IMR-90 (cell line): ENCODE measurements around the gene GPSM1. TPM values are rescaled to one million over a fixed set of nuclear protein-coding genes. Genes with fewer than 3 reads are reported as not detected.

Experiments used
- ATAC-seq: fragments of 200-7000 bp; cut with Tn5 transposase; 2 replicates; pipeline ENCODE4 v1.9.1; 2020; ENCODE audit warnings: low read depth, mild to moderate bottlenecking, moderate library complexity
- BruUV-seq: library from RNA; stranded (reverse); fragments of 400-500 nt; replicated peaks from 2 replicates; lab custom pipeline; 2021; lab: Mats Ljungman, UMichigan
- CTCF ChIA-PET: fragments of 300-600 bp; formaldehyde crosslinking; extraction: SDS; loops from one replicate; lab custom pipeline; 2021; ENCODE audit warnings: antibody characterized with exemption; lab: Yijun Ruan, JAX
- POLR2A ChIA-PET: fragments of 300-600 bp; sonication (Branson Sonifier 250); formaldehyde crosslinking; loops from one replicate; lab custom pipeline; 2022; ENCODE audit warnings: antibody characterized with exemption; ENCODE audit not compliant: unreplicated experiment; lab: Charles Lee
- DNase-seq: peaks from one replicate; pipeline ENCODE4 v3.0.0; 2013
- H2AFZ ChIP-seq: replicated peaks from 2 replicates; pipeline ENCODE3; 2013; ENCODE audit warnings: low read length, mild to moderate bottlenecking; ENCODE audit not compliant: poor library complexity
- H2AK5ac ChIP-seq: 2 replicates; pipeline ENCODE4 v1.6.1; 2013; ENCODE audit warnings: low read depth, low read length, inconsistent platforms
- H2AK9ac ChIP-seq: replicated peaks from 2 replicates; pipeline ENCODE3; 2013; ENCODE audit warnings: mild to moderate bottlenecking, low read depth, low read length, moderate library complexity; ENCODE audit not compliant: poor library complexity
- H2BK120ac ChIP-seq: 2 replicates; pipeline ENCODE4 v1.6.1; 2013; ENCODE audit warnings: low read depth, low read length, inconsistent platforms
- H2BK15ac ChIP-seq: 3 replicates; pipeline ENCODE4 v1.6.1; 2013; ENCODE audit warnings: low read depth, low read length, inconsistent platforms
- H2BK20ac ChIP-seq: 2 replicates; pipeline ENCODE4 v1.6.1; 2013; ENCODE audit warnings: low read depth, mild to moderate bottlenecking, inconsistent platforms, low read length, moderate library complexity
- H2BK5ac ChIP-seq: 2 replicates; pipeline ENCODE4 v1.6.1; 2013; ENCODE audit warnings: mild to moderate bottlenecking, low read depth, low read length, inconsistent platforms; ENCODE audit not compliant: poor library complexity, severe bottlenecking
- H3K14ac ChIP-seq: replicated peaks from 2 replicates; pipeline ENCODE4 v1.6.1; 2013; ENCODE audit warnings: low read depth, low read length, inconsistent platforms
- H3K18ac ChIP-seq: 2 replicates; pipeline ENCODE4 v1.6.1; 2013; ENCODE audit warnings: low read depth, low read length, control low read depth
- H3K23ac ChIP-seq: 2 replicates; pipeline ENCODE4 v1.6.1; 2013; ENCODE audit warnings: low read depth, low read length, inconsistent platforms
- H3K27ac ChIP-seq: 2 replicates; pipeline ENCODE4 v1.5.1; 2013; ENCODE audit warnings: mild to moderate bottlenecking, control low read depth, low read length; ENCODE audit not compliant: insufficient read depth
- H3K27me3 ChIP-seq: 2 replicates; pipeline ENCODE4 v1.6.1; 2013; ENCODE audit warnings: low read length; ENCODE audit not compliant: control insufficient read depth, insufficient read depth
- H3K36me3 ChIP-seq: 2 replicates; pipeline ENCODE4 v1.6.1; 2013; ENCODE audit warnings: low read length, mixed read lengths; ENCODE audit not compliant: control insufficient read depth, insufficient read depth
- H3K4ac ChIP-seq: 2 replicates; pipeline ENCODE4 v1.6.1; 2013; ENCODE audit warnings: low read depth, low read length, inconsistent platforms
- H3K4me1 ChIP-seq: 2 replicates; pipeline ENCODE4 v1.6.1; 2013; ENCODE audit warnings: low read length, mixed read lengths; ENCODE audit not compliant: control insufficient read depth, insufficient read depth
- H3K4me2 ChIP-seq: 2 replicates; pipeline ENCODE4 v1.6.1; 2013; ENCODE audit warnings: low read depth, mild to moderate bottlenecking, control low read depth, low read length, moderate library complexity
- H3K4me3 ChIP-seq: 2 replicates; pipeline ENCODE4 v1.5.1; 2013; ENCODE audit warnings: low read depth, mild to moderate bottlenecking, control low read depth, low read length, moderate library complexity; ENCODE audit not compliant: insufficient read depth
- H3K56ac ChIP-seq: 2 replicates; pipeline ENCODE4 v1.6.1; 2013; ENCODE audit warnings: low read length, inconsistent platforms; ENCODE audit not compliant: insufficient read depth; ENCODE audit errors: extremely low read depth
- H3K79me1 ChIP-seq, 2 experiments: 2 replicates each; pipeline ENCODE4 v1.6.1; 2013; ENCODE audit warnings: low read length in 2 of 2, inconsistent platforms in 1 of 2, low read depth in 1 of 2
- H3K9ac ChIP-seq: 2 replicates; pipeline ENCODE4 v1.6.1; 2013; ENCODE audit warnings: low read depth, low read length, control low read depth
- H3K9me1 ChIP-seq: 2 replicates; pipeline ENCODE4 v1.6.1; 2013; ENCODE audit warnings: low read length, inconsistent platforms; ENCODE audit not compliant: insufficient read depth
- H3K9me3 ChIP-seq: 2 replicates; pipeline ENCODE4 v1.6.1; 2013; ENCODE audit warnings: low read length; ENCODE audit not compliant: control insufficient read depth, insufficient read depth
- H4K20me1 ChIP-seq: 2 replicates; pipeline ENCODE4 v1.6.1; 2013; ENCODE audit warnings: low read length, inconsistent platforms; ENCODE audit not compliant: insufficient read depth
- H4K5ac ChIP-seq: 2 replicates; pipeline ENCODE4 v1.6.1; 2013; ENCODE audit warnings: mild to moderate bottlenecking, low read depth, low read length, control low read depth
- H4K8ac ChIP-seq, 2 experiments: 2 replicates each; pipeline ENCODE4 v1.6.1; 2013; ENCODE audit warnings: low read depth in 2 of 2, low read length in 2 of 2, control low read depth in 1 of 2, inconsistent platforms in 1 of 2
- H4K91ac ChIP-seq: 2 replicates; pipeline ENCODE4 v1.6.1; 2013; ENCODE audit warnings: low read depth, low read length, inconsistent platforms; ENCODE audit not compliant: insufficient read depth
- BHLHE40 ChIP-seq: fragments of 150-350 bp; IDR thresholded peaks from 2 replicates; pipeline ENCODE4 v1.6.1; 2016; ENCODE audit warnings: mild to moderate bottlenecking, low read depth, low read length
- CEBPB ChIP-seq: IDR thresholded peaks from 2 replicates; pipeline ENCODE4 v1.6.1; 2012; ENCODE audit warnings: low read depth, low read length, improper control_type of control experiment
- CHD1 ChIP-seq: IDR thresholded peaks from 2 replicates; pipeline ENCODE4 v1.6.1; 2012; ENCODE audit warnings: low read depth, low read length, improper control_type of control experiment
- CTCF ChIP-seq: conservative IDR thresholded peaks from 2 replicates; pipeline ENCODE4 v1.5.1; 2012; ENCODE audit warnings: mild to moderate bottlenecking, low read depth, low read length, improper control_type of control experiment
- ELK1 ChIP-seq: fragments of 150-350 bp; IDR thresholded peaks from 2 replicates; pipeline ENCODE4 v1.6.1; 2016; ENCODE audit warnings: low read depth, mild to moderate bottlenecking, low read length, moderate library complexity, borderline replicate concordance
- FOS ChIP-seq: fragments of 150-350 bp; IDR thresholded peaks from 2 replicates; pipeline ENCODE4 v1.6.1; 2016; ENCODE audit warnings: low read depth, low read length
- MAFK ChIP-seq: IDR thresholded peaks from 2 replicates; pipeline ENCODE4 v1.6.1; 2012; ENCODE audit warnings: low read depth, low read length, improper control_type of control experiment
- MAZ ChIP-seq: IDR thresholded peaks from 2 replicates; pipeline ENCODE4 v1.6.1; 2012; ENCODE audit warnings: low read depth, mild to moderate bottlenecking, low read length, improper control_type of control experiment, moderate library complexity, borderline replicate concordance
- MXI1 ChIP-seq: IDR thresholded peaks from 2 replicates; pipeline ENCODE4 v1.6.1; 2012; ENCODE audit warnings: low read depth, mild to moderate bottlenecking, low read length, moderate library complexity, borderline replicate concordance
- POLR2A ChIP-seq: IDR thresholded peaks from 2 replicates; pipeline ENCODE4 v1.6.1; 2012; ENCODE audit warnings: mild to moderate bottlenecking, low read depth, low read length
- RCOR1 ChIP-seq: IDR thresholded peaks from 2 replicates; pipeline ENCODE4 v1.6.1; 2012; ENCODE audit warnings: mild to moderate bottlenecking, low read length, improper control_type of control experiment; ENCODE audit not compliant: insufficient replicate concordance
- RFX5 ChIP-seq: IDR thresholded peaks from 2 replicates; pipeline ENCODE4 v1.8.0; 2012; ENCODE audit warnings: low read depth, mild to moderate bottlenecking, low read length, moderate library complexity
- SMC3 ChIP-seq: fragments of 150-350 bp; IDR thresholded peaks from 2 replicates; pipeline ENCODE4 v1.6.1; 2016; ENCODE audit warnings: low read depth, mild to moderate bottlenecking, antibody characterized with exemption, low read length, moderate library complexity
- USF2 ChIP-seq: fragments of 150-350 bp; IDR thresholded peaks from 2 replicates; pipeline ENCODE4 v1.6.1; 2017; ENCODE audit warnings: mild to moderate bottlenecking, antibody characterized with exemption, low read length, low read depth
- WGBS, 2 experiments: methylation state at CpG; one replicate each; pipeline versions ENCODE4 v1.1.5 to v1.1.7; 2013; ENCODE audit warnings: missing lambda C conversion rate in 2 of 2; ENCODE audit not compliant: insufficient read length in 1 of 2; ENCODE audit errors: extremely low coverage in 2 of 2; 5-methylcytosine and 5-hydroxymethylcytosine counted together
- dilution Hi-C: fragments of 300-500 bp; cut with HindIII; formaldehyde crosslinking; loops from one replicate; pipeline ENCODE4 v1.14.3; 2018; ENCODE audit warnings: low sequenced_read_pairs; ENCODE audit not compliant: unreplicated experiment
- in situ Hi-C: fragments of 300-500 bp; cut with MboI; formaldehyde crosslinking; loops from 3 replicates; pipeline ENCODE4 v1.14.3; 2019; ENCODE audit warnings: low sequenced_read_pairs, inconsistent platforms, mixed read lengths
- intact Hi-C: fragments of 100-400 bp; cut with micrococcal nuclease; formaldehyde crosslinking; loops from 2 replicates; pipeline ENCODE4 v1.10.0; 2022
- polyA plus RNA-seq, 3 experiments: library from polyadenylated mRNA; depleted of rRNA; stranded (reverse); fragments of >200 nt; gene quantifications; 2 replicates each; pipeline ENCODE4 v1.2.3, GENCODE V29; 2012; ENCODE audit warnings: low replicate concordance in 1 of 3
- total RNA-seq: library from RNA; depleted of rRNA; stranded (reverse); fragments of >200 nt; gene quantifications from 2 replicates; pipeline ENCODE4 v1.2.3, GENCODE V29; 2012

The GPSM1 gene
- total and polyA plus RNA-seq, 2 of the 4 experiments (the other 2 are of a cell fraction), result 28.7 to 71.2 TPM

- Histone ChIP-seq H2BK20ac (no peak overlapping the region), H3K27ac (peak overlapping the region; percentile 95), H2BK5ac (peak overlapping the region; percentile 99), H3K18ac (peak overlapping the region; percentile 81; the same call in 1 of the 2 replicates), H2AFZ (no peak overlapping the region), H3K4me3 (peak overlapping the region; percentile 96), H2BK15ac (no peak overlapping the region), H3K9me1 (peaks cover 8% of the 10 kb centered on the region), H3K9ac (peak overlapping the region; percentile 98), H2AK9ac (peak overlapping the region; percentile 100), H4K91ac (peak overlapping the region; percentile 36; the same call in 1 of the 2 replicates), H4K5ac (peak overlapping the region; percentile 51; the same call in 1 of the 2 replicates), H3K27me3 (no peaks in the 10 kb centered on the region), H2BK120ac (0 out of 2 replicates have a peak overlapping the region, but pooled peaks have one; percentile 25), H3K23ac (peak overlapping the region; percentile 97), H3K14ac (peak overlapping the region; percentile 99), H3K4me2 (peak overlapping the region; percentile 97), H3K36me3 (peaks cover 23% of the 10 kb centered on the region; the same call in 1 of the 2 replicates), H3K79me1 (peaks cover 3 to 46% of the 10 kb centered on the region in 2 experiments; a peak in 2 of 4 replicates), H3K4ac (peak overlapping the region; percentile 99), H3K4me1 (peaks cover 35% of the 10 kb centered on the region), H4K20me1 (peaks cover 60% of the 10 kb centered on the region), H3K56ac (peak overlapping the region; percentile 85; the same call in 1 of the 2 replicates), H2AK5ac (peak overlapping the region; percentile 99), H3K9me3 (no peaks in the 10 kb centered on the region), H4K8ac (peak overlapping the region in 1 of 2 experiments; percentile 2; a peak in 1 of 4 replicates)
- ChIA-PET POLR2A (interaction anchor here (0.6 kb wide), 1 partner anchor 34 kb away, joined by 3 read pairs; no protein-coding TSS in a partner anchor), CTCF (no interaction called here)
- dilution Hi-C loops, result no loop called here
- in situ Hi-C loops, result no loop called here
- no peak for TF ChIP-seq RCOR1
- no peak for TF ChIP-seq MXI1
- no peak for TF ChIP-seq CHD1
- TF ChIP-seq BHLHE40, result no peak
- TF ChIP-seq CEBPB, result no peak
- TF ChIP-seq SMC3, result no peak
- no peak for TF ChIP-seq USF2
- TF ChIP-seq MAFK, result no peak
- no peak for TF ChIP-seq POLR2A
- TF ChIP-seq CTCF, result no peak
- TF ChIP-seq RFX5, result no peak
- TF ChIP-seq ELK1, result no peak
- TF ChIP-seq MAZ, result no peak
- TF ChIP-seq FOS, result no peak
- ATAC-seq, result no peak
- no TSS peak for BruUV-seq
- no peak for DNase-seq
- WGBS, 2 experiments, result 37% methylated on average over 10 of the region's 19 CpGs; no CpG with 5 or more reads in 1 of the 2 experiments
- intact Hi-C loops, result loop anchor here (5.0 kb wide), 1 partner anchor 73 kb away; the partner anchor contains the start of gene SNAPC4
Measured at GRCh38 chr9:136329211-136329627, 1.9 kb downstream of the GPSM1 start.
